ENCODE data around the gene ATP6V0C. TPM values are rescaled to one million over a fixed set of nuclear protein-coding genes. Genes with fewer than 3 reads are reported as not detected.
A peak's percentile ranks its signal among the peaks of the same experiment; 100 is the strongest.

The ATP6V0C gene
- total and polyA plus RNA-seq, 4 donors: 67.9 to 119 (median 112) TPM

DNA sequence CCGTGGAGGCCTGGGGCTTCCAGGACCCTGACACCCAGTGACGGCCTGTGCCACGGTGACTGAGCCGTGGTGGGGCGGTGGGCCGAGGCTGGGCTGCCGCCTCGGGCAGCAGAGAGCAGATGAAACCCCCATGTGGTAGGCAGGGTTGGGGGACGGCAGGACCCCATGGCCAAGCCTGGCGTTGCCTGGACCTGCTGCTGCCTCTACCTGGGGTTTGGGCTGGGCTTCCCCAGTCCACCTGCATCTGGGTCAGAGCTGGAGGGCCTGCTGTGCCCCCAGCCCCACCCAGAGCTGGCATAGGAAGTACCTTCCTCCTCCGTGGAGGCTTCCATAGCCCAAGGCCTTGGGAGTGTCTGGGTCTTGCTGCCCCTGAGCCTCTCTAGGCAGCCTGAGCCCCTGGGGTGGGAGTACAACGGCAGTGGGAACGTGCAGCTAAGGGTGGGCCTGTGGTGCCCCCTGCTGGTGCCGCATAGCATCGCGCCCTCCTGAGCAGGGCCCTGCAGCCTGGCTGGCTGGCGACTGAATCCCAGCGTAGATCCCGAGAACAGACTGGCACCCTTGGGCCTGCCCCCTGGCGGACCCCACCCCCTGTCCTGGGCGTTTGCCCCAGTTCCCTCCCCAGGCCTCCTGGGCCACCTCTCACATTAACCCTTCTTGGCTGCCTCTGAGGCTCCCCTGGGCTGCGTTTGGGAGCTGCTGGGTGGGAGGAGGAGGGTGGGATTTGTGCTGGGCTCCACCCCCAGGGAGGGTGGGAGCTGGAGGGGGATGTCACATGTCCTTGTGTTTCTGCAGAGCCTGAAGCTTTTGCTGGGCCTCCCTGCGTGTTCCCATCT lies 12.6 kb upstream of the ATP6V0C start:
- Histone ChIP-seq H3K4me3 (ENCODE audit: low read length in 2 of 2) (no peak overlapping the region), H3K4me1 (ENCODE audit: control insufficient read depth in 1 of 2, insufficient read depth in 2 of 2, low read length in 2 of 2) (no peaks in the 10 kb centered on the region), H3K36me3 (ENCODE audit: control insufficient read depth in 1 of 2, insufficient read depth in 2 of 2, low read length in 1 of 2) (no peaks in the 10 kb centered on the region), H3K9me3 (ENCODE audit: control insufficient read depth, low read length) (no peaks in the 10 kb centered on the region), H3K27me3 (ENCODE audit: control insufficient read depth in 1 of 2, insufficient read depth in 2 of 2, low read length in 1 of 2) (no peaks in the 10 kb centered on the region), H3K27ac (ENCODE audit: low read depth in 1 of 2, low read length in 2 of 2) (no peak overlapping the region)
- ATAC-seq (ENCODE audit: low FRiP score) (peak; percentile 92), DNase-seq (peak; percentile 89 to 93)
- 34 to 37% methylated on average over 20 to 23 of the region's 23 CpGs for WGBS, 2 donors
- intact Hi-C loops (cut with DNase I): loop anchor here (2.0 to 5.0 kb wide), 2 partner anchors 74 to 160 kb away; partner anchors contain the start of genes ABCA3 (in 1 of the 2) and CCNF (in 1 of the 2)

DNA sequence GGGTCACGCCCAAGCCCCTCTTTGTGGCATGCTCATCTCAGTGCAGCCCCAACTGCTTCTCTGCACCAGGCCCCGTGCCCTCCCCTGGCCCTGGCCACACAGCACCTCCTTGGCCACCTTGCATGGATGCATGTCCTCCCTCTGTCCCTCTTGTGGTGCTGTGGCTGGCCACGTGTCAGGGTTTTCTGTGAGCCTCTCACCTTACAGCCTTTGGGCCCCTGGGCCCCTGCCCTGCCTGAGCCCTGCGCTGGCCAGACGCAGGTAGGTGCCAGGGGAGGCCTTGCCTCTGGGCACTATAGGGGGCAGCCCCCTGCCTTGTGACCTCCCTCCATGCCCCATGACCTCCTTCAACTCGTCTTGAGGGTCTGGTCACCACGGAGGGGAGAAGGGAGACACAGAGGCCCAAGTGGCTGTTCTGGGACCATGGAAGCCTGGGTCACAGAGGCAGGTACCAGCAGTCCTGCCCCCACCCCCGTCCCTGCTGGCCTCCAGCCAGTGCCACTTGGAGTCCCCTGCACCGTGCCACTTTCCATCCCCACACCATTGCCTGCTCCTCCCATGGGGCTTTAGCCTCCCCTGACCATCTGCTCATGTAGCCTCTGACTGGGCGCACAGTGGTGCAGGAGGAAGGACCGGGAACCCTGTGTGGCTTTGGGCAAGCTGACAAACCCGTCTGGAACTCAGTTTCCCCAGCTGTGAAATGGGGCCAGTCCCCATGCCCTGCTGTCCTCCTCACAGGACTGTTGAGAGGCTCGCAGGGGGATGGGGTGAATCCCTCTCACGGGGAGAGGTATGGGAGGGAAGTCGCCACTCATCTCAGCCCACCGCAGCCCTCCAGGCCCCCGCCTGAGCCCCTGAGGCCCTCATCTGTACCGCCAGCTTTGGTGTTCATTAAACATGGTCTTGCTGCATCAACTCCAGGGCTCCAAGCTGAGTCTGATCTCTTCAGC lies 11.5 kb upstream of the ATP6V0C start:
- no peak for ATAC-seq (ENCODE audit: low FRiP score)
- Histone ChIP-seq H3K36me3 (ENCODE audit: control insufficient read depth in 1 of 2, insufficient read depth in 2 of 2, low read length in 1 of 2) (no peaks in the 10 kb centered on the region), H3K27ac (ENCODE audit: low read depth in 1 of 2, low read length in 2 of 2) (no peak overlapping the region), H3K4me1 (ENCODE audit: control insufficient read depth in 1 of 2, insufficient read depth in 2 of 2, low read length in 2 of 2) (no peaks in the 10 kb centered on the region), H3K9me3 (ENCODE audit: control insufficient read depth, low read length) (no peaks in the 10 kb centered on the region), H3K27me3 (ENCODE audit: control insufficient read depth in 1 of 2, insufficient read depth in 2 of 2, low read length in 1 of 2) (no peaks in the 10 kb centered on the region), H3K4me3 (ENCODE audit: low read length in 2 of 2) (no peak overlapping the region)
- no peak for DNase-seq
- WGBS, 2 donors: 73% methylated on average over 15 to 18 of the region's 18 CpGs
- intact Hi-C loops (cut with DNase I): loop anchor here (2.0 to 5.0 kb wide), 2 partner anchors 75 to 161 kb away; partner anchors contain the start of genes ABCA3 (in 1 of the 2) and CCNF (in 1 of the 2)

DNA sequence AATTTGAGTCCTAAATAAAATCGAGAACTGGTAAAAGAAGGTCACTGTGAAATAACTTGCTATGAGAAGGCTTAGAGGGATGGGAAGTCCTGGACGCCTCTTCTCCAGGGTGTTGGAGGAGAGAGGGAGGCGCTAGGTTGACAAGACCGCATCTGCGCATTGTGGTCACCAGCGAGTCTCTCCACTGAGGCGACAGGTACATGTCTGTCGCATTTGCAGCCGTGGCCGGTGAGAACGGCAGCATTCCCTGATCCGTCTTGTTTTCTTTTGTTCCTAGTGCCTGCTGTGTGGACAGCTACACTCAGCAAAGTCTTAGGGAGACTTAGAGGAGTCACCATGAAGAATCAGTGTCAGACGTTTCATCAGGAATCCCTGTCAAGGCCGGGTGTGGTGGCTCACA lies 8.1 kb upstream of the ATP6V0C start:
- Histone ChIP-seq H3K36me3 (ENCODE audit: control insufficient read depth in 1 of 2, insufficient read depth in 2 of 2, low read length in 1 of 2) (no peaks in the 10 kb centered on the region), H3K27me3 (ENCODE audit: control insufficient read depth in 1 of 2, insufficient read depth in 2 of 2, low read length in 1 of 2) (no peaks in the 10 kb centered on the region), H3K9me3 (ENCODE audit: control insufficient read depth, low read length) (no peaks in the 10 kb centered on the region), H3K4me3 (ENCODE audit: low read length in 2 of 2) (no peak overlapping the region), H3K4me1 (ENCODE audit: control insufficient read depth in 1 of 2, insufficient read depth in 2 of 2, low read length in 2 of 2) (no peaks in the 10 kb centered on the region), H3K27ac (ENCODE audit: low read depth in 1 of 2, low read length in 2 of 2) (no peak overlapping the region)
- 89 to 90% methylated on average over 14 of the region's 14 CpGs for WGBS, 2 donors
- intact Hi-C loops (cut with DNase I): no loop called here
- ATAC-seq (ENCODE audit: low FRiP score): no peak
- no peak for DNase-seq

DNA sequence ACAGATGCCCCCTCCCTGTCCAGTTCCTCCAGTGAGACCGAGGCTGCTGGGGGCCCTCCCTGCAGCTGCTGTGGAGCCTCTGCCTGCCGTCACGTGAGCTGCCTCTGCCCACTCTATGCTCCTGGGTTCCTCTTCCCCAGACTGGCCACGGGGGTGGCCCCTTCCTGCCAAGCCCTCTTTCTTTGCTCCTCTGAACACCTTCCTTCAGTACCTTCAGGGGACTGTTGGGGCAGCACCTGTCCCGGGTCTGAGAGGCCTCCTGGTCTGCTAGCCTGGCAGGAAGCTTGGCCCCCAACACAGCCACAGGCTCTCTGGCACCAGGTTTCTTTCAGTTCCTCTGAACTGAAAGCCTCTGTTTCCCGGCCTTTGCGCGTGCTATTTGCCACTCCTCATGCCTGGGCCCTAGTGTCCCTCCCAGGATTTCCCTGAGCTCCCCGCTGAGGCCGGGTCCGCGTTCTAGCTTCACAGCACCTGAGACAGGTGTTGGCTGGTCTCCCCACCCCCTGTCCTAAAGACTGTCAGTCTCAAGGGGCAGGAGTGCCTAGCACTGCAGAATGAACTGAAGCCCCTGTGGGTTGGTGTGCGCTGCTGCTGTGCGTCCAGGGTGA lies 6.6 kb upstream of the ATP6V0C start:
- Histone ChIP-seq H3K4me3 (ENCODE audit: low read length in 2 of 2) (no peak overlapping the region), H3K36me3 (ENCODE audit: control insufficient read depth in 1 of 2, insufficient read depth in 2 of 2, low read length in 1 of 2) (no peaks in the 10 kb centered on the region), H3K9me3 (ENCODE audit: control insufficient read depth, low read length) (no peaks in the 10 kb centered on the region), H3K4me1 (ENCODE audit: control insufficient read depth in 1 of 2, insufficient read depth in 2 of 2, low read length in 2 of 2) (no peaks in the 10 kb centered on the region), H3K27me3 (ENCODE audit: control insufficient read depth in 1 of 2, insufficient read depth in 2 of 2, low read length in 1 of 2) (no peaks in the 10 kb centered on the region), H3K27ac (ENCODE audit: low read depth in 1 of 2, low read length in 2 of 2) (no peak overlapping the region)
- DNase-seq: peak in 1 of 2 donors; percentile 84
- intact Hi-C loops (cut with DNase I): no loop called here
- 81 to 84% methylated on average over 14 of the region's 14 CpGs for WGBS, 2 donors
- no peak for ATAC-seq (ENCODE audit: low FRiP score)

DNA sequence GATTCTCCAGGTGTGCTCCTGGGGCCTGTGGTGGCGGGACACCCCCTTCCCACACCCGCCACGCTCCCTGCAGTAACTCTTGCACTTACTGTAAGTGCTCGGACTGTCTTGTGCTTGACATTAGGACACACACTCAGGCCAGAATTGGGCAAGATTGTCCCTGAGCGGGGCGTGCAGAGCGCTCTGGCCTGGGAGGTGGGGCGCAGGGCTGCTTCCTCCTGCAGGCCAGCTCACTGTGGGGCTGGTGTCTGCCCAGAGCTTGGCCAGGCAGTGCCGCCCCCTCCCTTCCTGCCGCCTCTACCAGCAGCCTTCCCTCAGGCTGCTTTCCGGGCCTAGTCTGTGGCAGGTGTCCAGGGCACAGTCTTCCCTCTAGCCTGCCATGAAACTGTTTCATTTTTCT lies 6.1 kb upstream of the ATP6V0C start:
- Histone ChIP-seq H3K4me1 (ENCODE audit: control insufficient read depth in 1 of 2, insufficient read depth in 2 of 2, low read length in 2 of 2) (no peaks in the 10 kb centered on the region), H3K27me3 (ENCODE audit: control insufficient read depth in 1 of 2, insufficient read depth in 2 of 2, low read length in 1 of 2) (no peaks in the 10 kb centered on the region), H3K9me3 (ENCODE audit: control insufficient read depth, low read length) (no peaks in the 10 kb centered on the region), H3K36me3 (ENCODE audit: control insufficient read depth in 1 of 2, insufficient read depth in 2 of 2, low read length in 1 of 2) (no peaks in the 10 kb centered on the region), H3K4me3 (ENCODE audit: low read length in 2 of 2) (no peak overlapping the region), H3K27ac (ENCODE audit: low read depth in 1 of 2, low read length in 2 of 2) (no peak overlapping the region)
- peak in 1 of 2 donors; percentile 86 for DNase-seq
- intact Hi-C loops (cut with DNase I): no loop called here
- ATAC-seq (ENCODE audit: low FRiP score): no peak
- 88 to 89% methylated on average over 11 of the region's 11 CpGs for WGBS, 2 donors

DNA sequence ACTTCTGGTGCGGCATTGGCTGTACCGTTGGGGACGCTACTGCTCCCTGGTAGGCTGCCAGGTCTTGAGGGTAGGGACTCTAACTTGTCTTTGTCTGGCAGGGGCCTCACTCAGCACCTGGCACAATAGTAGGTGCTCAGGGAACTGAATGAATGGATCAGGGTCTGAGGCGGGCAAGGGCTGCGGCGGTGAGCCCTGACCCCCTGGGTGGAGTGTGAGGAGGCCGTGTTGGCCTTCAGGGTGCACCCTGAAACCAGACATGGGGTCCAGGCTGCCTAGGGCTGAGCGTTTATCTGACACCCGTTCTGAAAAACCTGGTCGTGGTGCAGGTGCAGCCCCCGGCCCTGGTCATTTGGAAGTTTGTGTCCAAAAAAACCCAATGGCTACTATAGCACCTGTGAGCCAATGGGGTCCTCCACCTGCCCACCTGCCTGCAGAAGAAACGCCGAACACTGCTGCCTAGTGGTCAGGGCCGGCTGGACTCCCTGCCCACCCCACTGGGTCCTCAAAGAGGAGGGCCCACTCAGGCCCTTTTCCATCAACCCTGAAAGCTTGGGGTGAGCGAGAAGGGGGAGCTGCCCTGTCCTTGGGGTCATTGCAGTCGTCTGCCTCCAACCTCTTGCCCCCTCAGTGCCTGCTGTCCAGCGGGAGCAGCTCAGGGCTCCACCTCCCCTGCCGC lies 4.9 kb upstream of the ATP6V0C start:
- H3K27ac ChIP-seq (ENCODE audit: low read depth in 1 of 2, low read length in 2 of 2): no peak overlapping the region
- intact Hi-C loops (cut with DNase I): no loop called here
- H3K27me3 ChIP-seq (ENCODE audit: control insufficient read depth in 1 of 2, insufficient read depth in 2 of 2, low read length in 1 of 2): no peaks in the 10 kb centered on the region
- DNase-seq (peak in 1 of 2 donors; percentile 42), ATAC-seq (ENCODE audit: low FRiP score) (no peak)
- 88 to 92% methylated on average over 18 of the region's 18 CpGs for WGBS, 2 donors
- H3K4me1 ChIP-seq (ENCODE audit: control insufficient read depth in 1 of 2, insufficient read depth in 2 of 2, low read length in 2 of 2): no peaks in the 10 kb centered on the region
- H3K4me3 ChIP-seq (ENCODE audit: low read length in 2 of 2): no peak overlapping the region
- no peaks in the 10 kb centered on the region for H3K9me3 ChIP-seq (ENCODE audit: control insufficient read depth, low read length)
- no peaks in the 10 kb centered on the region for H3K36me3 ChIP-seq (ENCODE audit: control insufficient read depth in 1 of 2, insufficient read depth in 2 of 2, low read length in 1 of 2)

DNA sequence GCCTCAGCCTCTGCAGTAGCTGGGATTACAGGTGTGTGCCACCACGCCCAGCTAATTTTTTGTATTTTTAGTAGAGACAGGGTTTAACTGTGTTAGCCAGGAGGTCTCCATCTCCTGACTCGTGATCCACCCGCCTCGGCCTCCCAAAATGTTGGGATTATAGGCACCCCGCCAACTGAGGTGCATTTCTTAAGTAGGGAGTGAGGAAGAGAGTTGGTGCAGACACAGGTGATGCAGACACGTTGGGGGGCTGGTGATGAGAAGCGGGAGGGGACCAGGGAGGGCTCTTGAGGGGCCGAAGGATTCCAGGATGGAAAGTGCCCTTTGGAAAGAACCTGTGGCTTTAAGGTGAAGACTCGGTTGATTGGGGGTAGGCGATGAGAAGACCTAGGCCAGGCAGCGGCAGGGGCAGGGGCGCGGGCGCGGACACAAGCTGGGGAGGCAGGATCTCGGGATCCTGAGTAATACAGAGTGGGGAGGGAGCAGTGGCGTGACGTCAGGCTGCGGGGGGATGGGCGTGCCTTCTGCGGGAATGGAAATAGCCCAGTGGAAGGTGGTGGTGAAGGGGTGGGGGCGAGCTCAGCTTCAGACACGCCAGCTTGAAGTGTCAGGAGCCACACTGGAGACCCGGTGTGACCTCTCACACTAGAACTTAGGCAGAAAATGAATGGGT lies 2.5 kb upstream of the ATP6V0C start:
- ATAC-seq (ENCODE audit: low FRiP score) (peak; percentile 27), DNase-seq (peak; percentile 85 to 94)
- Histone ChIP-seq H3K27ac (ENCODE audit: low read depth in 1 of 2, low read length in 2 of 2) (no peak overlapping the region), H3K4me1 (ENCODE audit: control insufficient read depth in 1 of 2, insufficient read depth in 2 of 2, low read length in 2 of 2) (no peaks in the 10 kb centered on the region), H3K4me3 (ENCODE audit: low read length in 2 of 2) (no peak overlapping the region), H3K36me3 (ENCODE audit: control insufficient read depth in 1 of 2, insufficient read depth in 2 of 2, low read length in 1 of 2) (no peaks in the 10 kb centered on the region), H3K9me3 (ENCODE audit: control insufficient read depth, low read length) (no peaks in the 10 kb centered on the region), H3K27me3 (ENCODE audit: control insufficient read depth in 1 of 2, insufficient read depth in 2 of 2, low read length in 1 of 2) (no peaks in the 10 kb centered on the region)
- 38% methylated on average over 22 to 24 of the region's 24 CpGs for WGBS, 2 donors
- intact Hi-C loops (cut with DNase I): no loop called here
